Neural cell (in vitro differentiated cells): ENCODE measurements around the gene ZNF516. TPM values are rescaled to one million over a fixed set of nuclear protein-coding genes. Genes with fewer than 3 reads are reported as not detected.

ENCODE experiments used
- H2AFZ ChIP-seq: fragments of 200-600, 300-800 bp; sonication (generic), shearing (Covaris generic); 2 replicates; pipeline ENCODE4 v1.6.0; 2014; ENCODE audit warnings: low read depth, mild to moderate bottlenecking, antibody characterized with exemption, low read length, moderate library complexity
- H3F3A ChIP-seq: fragments of 200-600 bp; shearing (Covaris generic); 2 replicates; pipeline ENCODE4 v1.6.1; 2016; ENCODE audit warnings: mild to moderate bottlenecking, moderate library complexity, mixed read lengths, antibody characterized with exemption, low read length; ENCODE audit not compliant: insufficient read depth, poor library complexity, severe bottlenecking
- H3K27ac ChIP-seq: fragments of 200-600, 300-800 bp; sonication (generic), shearing (Covaris generic); 2 replicates; pipeline ENCODE4 v1.5.1; 2014; ENCODE audit warnings: mild to moderate bottlenecking, low read length, moderate library complexity
- H3K27me3 ChIP-seq: fragments of 300-800, 200-600 bp; sonication (generic), shearing (Covaris generic); 2 replicates; pipeline ENCODE4 v1.6.0; 2014; ENCODE audit warnings: mild to moderate bottlenecking, low read depth, low read length, moderate library complexity; ENCODE audit not compliant: insufficient read depth
- H3K36me3 ChIP-seq: fragments of 300-800, 200-600 bp; sonication (generic), shearing (Covaris generic); 2 replicates; pipeline ENCODE4 v1.5.1; 2014; ENCODE audit warnings: mild to moderate bottlenecking, antibody characterized with exemption, low read length, moderate library complexity; ENCODE audit not compliant: insufficient read depth
- H3K4me2 ChIP-seq: fragments of 300-800, 200-600 bp; sonication (generic), shearing (Covaris generic); 2 replicates; pipeline ENCODE4 v1.6.0; 2014; ENCODE audit warnings: mild to moderate bottlenecking, low read length
- H3K4me3 ChIP-seq: fragments of 300-800, 200-600 bp; sonication (generic), shearing (Covaris generic); 2 replicates; pipeline ENCODE4 v1.5.1; 2014; ENCODE audit warnings: mild to moderate bottlenecking, low read length, moderate library complexity
- H3K79me2 ChIP-seq: fragments of 200-600 bp; shearing (Covaris generic); replicated peaks from 2 replicates; pipeline ENCODE4 v1.6.0; 2014; ENCODE audit warnings: mild to moderate bottlenecking, low read length, moderate library complexity; ENCODE audit not compliant: insufficient read depth
- H3K9ac ChIP-seq: fragments of 300-800, 200-600 bp; sonication (generic), shearing (Covaris generic); 2 replicates; pipeline ENCODE4 v1.6.1; 2016; ENCODE audit warnings: mild to moderate bottlenecking, low read length, mixed read lengths
- H3K9me2 ChIP-seq: fragments of 200-600 bp; shearing (Covaris generic); 2 replicates; pipeline ENCODE4 v1.6.1; 2016; ENCODE audit warnings: mild to moderate bottlenecking, low read length, mixed read lengths; ENCODE audit not compliant: insufficient read depth
- H3K9me3 ChIP-seq: fragments of 200-600, 300-800 bp; sonication (generic), shearing (Covaris generic); 2 replicates; pipeline ENCODE4 v1.6.1; 2016; ENCODE audit warnings: mild to moderate bottlenecking, mixed run types, low read length, moderate library complexity, mixed read lengths
- H4K20me1 ChIP-seq: fragments of 200-600 bp; shearing (Covaris generic); 2 replicates; pipeline ENCODE4 v1.6.1; 2016; ENCODE audit warnings: mild to moderate bottlenecking, mixed run types; ENCODE audit not compliant: insufficient read depth
- EP300 ChIP-seq: fragments of 450-650 bp; conservative IDR thresholded peaks from 2 replicates; pipeline ENCODE4 v1.6.1; 2014; ENCODE audit warnings: antibody characterized with exemption, mild to moderate bottlenecking, moderate library complexity; ENCODE audit not compliant: poor library complexity, severe bottlenecking
- EZH2 ChIP-seq: fragments of 200-600, 300-800 bp; shearing (Covaris generic), sonication (generic); IDR thresholded peaks from 2 replicates; pipeline ENCODE4 v1.6.1; 2014; ENCODE audit warnings: antibody characterized with exemption, low read length, borderline replicate concordance, mild to moderate bottlenecking; ENCODE audit not compliant: insufficient read depth, poor library complexity, severe bottlenecking
- MXI1 ChIP-seq: fragments of 450-650 bp; conservative IDR thresholded peaks from 2 replicates; pipeline ENCODE4 v1.6.1; 2014; ENCODE audit warnings: antibody characterized with exemption, mild to moderate bottlenecking; ENCODE audit not compliant: poor library complexity, severe bottlenecking
- POLR2AphosphoS5 ChIP-seq: IDR thresholded peaks from 2 replicates; pipeline ENCODE4 v1.6.1; 2012
- RAD21 ChIP-seq: fragments of 450-650 bp; conservative IDR thresholded peaks from 2 replicates; pipeline ENCODE4 v1.6.1; 2014; ENCODE audit warnings: antibody characterized with exemption, mild to moderate bottlenecking, moderate library complexity
- REST ChIP-seq: IDR thresholded peaks from 2 replicates; pipeline ENCODE4 v1.6.1; 2012; ENCODE audit warnings: borderline replicate concordance
- SMC3 ChIP-seq: fragments of 450-650 bp; conservative IDR thresholded peaks from 2 replicates; pipeline ENCODE4 v1.6.1; 2014; ENCODE audit warnings: antibody characterized with exemption, mild to moderate bottlenecking, moderate library complexity; ENCODE audit not compliant: poor library complexity
- TAF1 ChIP-seq: IDR thresholded peaks from 2 replicates; pipeline ENCODE4 v1.6.1; 2012; ENCODE audit warnings: low read depth
- polyA plus RNA-seq: library from polyadenylated mRNA; depleted of rRNA; stranded (reverse); fragments of >200 nt; gene quantifications from 2 replicates; pipeline ENCODE4 v1.2.3, GENCODE V29; 2014
- TF ChIP-seq, protein P1 (sequence below): fragments of 450-650 bp; IDR thresholded peaks from 2 replicates; pipeline ENCODE4 v1.5.1; 2014; ENCODE audit warnings: antibody characterized with exemption, mild to moderate bottlenecking, moderate library complexity; ENCODE audit not compliant: poor library complexity, severe bottlenecking

The ZNF516 gene
- polyA plus RNA-seq, 1 donor from 2014 or later: 11.5 TPM

DNA sequence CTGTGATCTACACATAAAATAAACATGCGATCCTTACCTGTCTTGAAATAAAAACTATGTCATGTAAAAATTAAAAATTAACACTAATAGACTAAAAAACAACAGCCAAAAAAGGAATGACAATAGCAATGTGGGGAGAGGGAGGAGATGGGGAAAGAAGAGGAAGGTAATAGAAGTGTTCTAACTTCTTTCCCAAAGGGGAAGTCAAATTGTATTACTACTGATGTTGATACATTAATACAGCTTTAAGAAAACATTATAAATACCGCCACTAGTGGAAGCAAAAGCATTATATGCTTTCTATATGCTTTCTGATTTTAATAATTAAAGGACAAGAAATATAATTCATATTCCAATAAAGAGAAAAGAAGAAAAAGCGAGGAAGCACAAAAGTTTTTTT, 22.2 kb downstream of the ZNF516 start:
- Histone ChIP-seq H3K27ac (no peak overlapping the region), H3K4me2 (no peak overlapping the region), H3K79me2 (peaks cover 76% of the 10 kb centered on the region), H3K9me2 (no peaks in the 10 kb centered on the region), H4K20me1 (no peaks in the 10 kb centered on the region), H3F3A (no peaks in the 10 kb centered on the region), H3K36me3 (no peaks in the 10 kb centered on the region), H3K9me3 (no peaks in the 10 kb centered on the region), H2AFZ (no peak overlapping the region), H3K4me3 (no peak overlapping the region), H3K27me3 (no peaks in the 10 kb centered on the region), H3K9ac (no peak overlapping the region)
- TF ChIP-seq SMC3 (no peak), TAF1 (no peak), EP300 (no peak), RAD21 (no peak), EZH2 (no peak), MXI1 (no peak), REST (no peak)
- TF ChIP-seq, protein P1, sequence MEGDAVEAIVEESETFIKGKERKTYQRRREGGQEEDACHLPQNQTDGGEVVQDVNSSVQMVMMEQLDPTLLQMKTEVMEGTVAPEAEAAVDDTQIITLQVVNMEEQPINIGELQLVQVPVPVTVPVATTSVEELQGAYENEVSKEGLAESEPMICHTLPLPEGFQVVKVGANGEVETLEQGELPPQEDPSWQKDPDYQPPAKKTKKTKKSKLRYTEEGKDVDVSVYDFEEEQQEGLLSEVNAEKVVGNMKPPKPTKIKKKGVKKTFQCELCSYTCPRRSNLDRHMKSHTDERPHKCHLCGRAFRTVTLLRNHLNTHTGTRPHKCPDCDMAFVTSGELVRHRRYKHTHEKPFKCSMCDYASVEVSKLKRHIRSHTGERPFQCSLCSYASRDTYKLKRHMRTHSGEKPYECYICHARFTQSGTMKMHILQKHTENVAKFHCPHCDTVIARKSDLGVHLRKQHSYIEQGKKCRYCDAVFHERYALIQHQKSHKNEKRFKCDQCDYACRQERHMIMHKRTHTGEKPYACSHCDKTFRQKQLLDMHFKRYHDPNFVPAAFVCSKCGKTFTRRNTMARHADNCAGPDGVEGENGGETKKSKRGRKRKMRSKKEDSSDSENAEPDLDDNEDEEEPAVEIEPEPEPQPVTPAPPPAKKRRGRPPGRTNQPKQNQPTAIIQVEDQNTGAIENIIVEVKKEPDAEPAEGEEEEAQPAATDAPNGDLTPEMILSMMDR: no peak

DNA sequence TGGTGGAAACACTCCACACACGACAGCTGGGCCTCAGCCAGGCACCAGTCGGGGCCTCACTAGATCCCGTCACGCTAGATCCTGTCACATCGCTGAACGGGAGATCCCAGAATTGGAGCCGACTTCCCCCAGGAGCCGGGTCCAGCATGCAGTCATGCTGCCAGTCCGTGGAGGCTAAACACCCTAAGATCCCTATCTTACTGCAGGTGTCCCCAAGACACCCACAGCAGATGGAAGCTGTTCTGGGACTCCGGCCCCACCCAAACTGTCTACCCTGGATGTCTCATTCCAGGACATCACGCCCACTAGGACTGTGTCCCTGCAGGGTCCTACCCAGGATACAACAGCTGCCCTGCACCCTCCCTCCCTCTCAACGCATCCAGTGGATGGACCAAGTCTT, 23.4 kb downstream of the ZNF516 start:
- Histone ChIP-seq H3K79me2 (peaks cover 79% of the 10 kb centered on the region), H3K9ac (no peak overlapping the region), H3K9me2 (no peaks in the 10 kb centered on the region), H4K20me1 (no peaks in the 10 kb centered on the region), H3K27me3 (no peaks in the 10 kb centered on the region), H3K4me3 (no peak overlapping the region), H3K27ac (no peak overlapping the region), H2AFZ (no peak overlapping the region), H3K36me3 (no peaks in the 10 kb centered on the region), H3K4me2 (no peak overlapping the region), H3K9me3 (no peaks in the 10 kb centered on the region), H3F3A (no peaks in the 10 kb centered on the region)
- TF ChIP-seq REST: no peak
- no peak for TF ChIP-seq TAF1
- TF ChIP-seq MXI1: no peak
- TF ChIP-seq RAD21: no peak
- TF ChIP-seq EZH2: no peak
- TF ChIP-seq, protein P1: no peak
- no peak for TF ChIP-seq POLR2AphosphoS5
- TF ChIP-seq EP300: no peak
- TF ChIP-seq SMC3: no peak
